ENCODE data around the gene KTI12.

KTI12 gene

GRCh38 chr1:52028328-52028727 is 5.3 kb downstream of the KTI12 start:
- Histone ChIP-seq H3K27me3 (ENCODE audit: low read length) (no peaks in the 10 kb centered on the region), H2AFZ (ENCODE audit: low read depth, low read length, severe bottlenecking) (no peak overlapping the region), H3K9me3 (ENCODE audit: insufficient read depth, low read length) (no peaks in the 10 kb centered on the region), H3K27ac (ENCODE audit: low read depth, low read length) (no peak overlapping the region), H4K20me1 (ENCODE audit: low read depth, low read length) (peaks cover 15% of the 10 kb centered on the region; the same call in 1 of the 2 replicates), H3K79me2 (ENCODE audit: insufficient read depth, low read length) (peaks cover 40% of the 10 kb centered on the region), H3F3A (ENCODE audit: insufficient read depth) (peaks cover 4% of the 10 kb centered on the region; the same call in 1 of the 2 replicates), H3K36me3 (ENCODE audit: low read length) (peaks cover 12% of the 10 kb centered on the region; the same call in 1 of the 2 replicates), H3K9me2 (replicated peaks; ENCODE audit: insufficient read depth, low read length) (no peaks in the 10 kb centered on the region), H3K4me3 (ENCODE audit: insufficient read depth, low read length, poor library complexity, severe bottlenecking) (no peak overlapping the region), H3K9ac (ENCODE audit: low read length) (no peak overlapping the region), H3K4me2 (ENCODE audit: low read depth, low read length, poor library complexity, severe bottlenecking) (no peak overlapping the region)
- TF ChIP-seq, protein P1, sequence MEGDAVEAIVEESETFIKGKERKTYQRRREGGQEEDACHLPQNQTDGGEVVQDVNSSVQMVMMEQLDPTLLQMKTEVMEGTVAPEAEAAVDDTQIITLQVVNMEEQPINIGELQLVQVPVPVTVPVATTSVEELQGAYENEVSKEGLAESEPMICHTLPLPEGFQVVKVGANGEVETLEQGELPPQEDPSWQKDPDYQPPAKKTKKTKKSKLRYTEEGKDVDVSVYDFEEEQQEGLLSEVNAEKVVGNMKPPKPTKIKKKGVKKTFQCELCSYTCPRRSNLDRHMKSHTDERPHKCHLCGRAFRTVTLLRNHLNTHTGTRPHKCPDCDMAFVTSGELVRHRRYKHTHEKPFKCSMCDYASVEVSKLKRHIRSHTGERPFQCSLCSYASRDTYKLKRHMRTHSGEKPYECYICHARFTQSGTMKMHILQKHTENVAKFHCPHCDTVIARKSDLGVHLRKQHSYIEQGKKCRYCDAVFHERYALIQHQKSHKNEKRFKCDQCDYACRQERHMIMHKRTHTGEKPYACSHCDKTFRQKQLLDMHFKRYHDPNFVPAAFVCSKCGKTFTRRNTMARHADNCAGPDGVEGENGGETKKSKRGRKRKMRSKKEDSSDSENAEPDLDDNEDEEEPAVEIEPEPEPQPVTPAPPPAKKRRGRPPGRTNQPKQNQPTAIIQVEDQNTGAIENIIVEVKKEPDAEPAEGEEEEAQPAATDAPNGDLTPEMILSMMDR (IDR thresholded peaks at IDR 0.05; ENCODE audit: insufficient read depth, low read length, poor library complexity, severe bottlenecking): no peak

GRCh38 chr1:52026278-52026677 is 7.3 kb downstream of the KTI12 start:
- Histone ChIP-seq H3F3A (ENCODE audit: insufficient read depth) (peaks cover 4% of the 10 kb centered on the region; the same call in 1 of the 2 replicates), H3K9me2 (replicated peaks; ENCODE audit: insufficient read depth, low read length) (no peaks in the 10 kb centered on the region), H3K27me3 (ENCODE audit: low read length) (no peaks in the 10 kb centered on the region), H2AFZ (ENCODE audit: low read depth, low read length, severe bottlenecking) (no peak overlapping the region), H3K27ac (ENCODE audit: low read depth, low read length) (no peak overlapping the region), H3K4me3 (ENCODE audit: insufficient read depth, low read length, poor library complexity, severe bottlenecking) (no peak overlapping the region), H3K36me3 (ENCODE audit: low read length) (peaks cover 8% of the 10 kb centered on the region; the same call in 1 of the 2 replicates), H3K9me3 (ENCODE audit: insufficient read depth, low read length) (no peaks in the 10 kb centered on the region), H3K9ac (ENCODE audit: low read length) (no peak overlapping the region), H3K79me2 (ENCODE audit: insufficient read depth, low read length) (peaks cover 19% of the 10 kb centered on the region), H3K4me2 (ENCODE audit: low read depth, low read length, poor library complexity, severe bottlenecking) (no peak overlapping the region), H4K20me1 (ENCODE audit: low read depth, low read length) (peaks cover 6% of the 10 kb centered on the region; the same call in 1 of the 2 replicates)
- no peak for TF ChIP-seq EZH2phosphoT487 (conservative IDR thresholded peaks at IDR 0.05; ENCODE audit: low read length)

DNA sequence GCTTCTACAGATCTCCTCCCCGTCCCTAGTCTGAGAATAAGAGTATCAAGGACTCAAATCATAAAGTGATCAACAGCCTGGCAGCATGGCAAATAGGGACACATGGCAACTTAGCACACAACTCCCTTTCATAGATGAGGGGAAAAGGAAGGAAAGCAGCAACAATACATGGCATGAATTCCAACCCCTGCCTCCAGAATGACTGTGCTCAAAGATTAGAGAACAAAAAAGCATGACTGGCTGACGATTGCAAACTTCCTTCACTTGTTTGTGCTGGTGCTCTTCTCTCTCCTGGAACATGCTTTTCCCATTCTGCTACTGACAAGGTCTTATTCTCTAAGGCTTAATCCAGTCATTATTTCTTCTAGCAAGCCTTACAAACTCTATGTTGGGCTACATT is 11.5 kb downstream of the KTI12 start:
- H3K4me3 ChIP-seq (ENCODE audit: insufficient read depth, low read length, poor library complexity, severe bottlenecking): no peak overlapping the region
- H3K36me3 ChIP-seq (ENCODE audit: low read length): peaks cover 7% of the 10 kb centered on the region; the same call in 1 of the 2 replicates
- H3K9me2 ChIP-seq (replicated peaks; ENCODE audit: insufficient read depth, low read length): no peaks in the 10 kb centered on the region
- no peak overlapping the region for H2AFZ ChIP-seq (ENCODE audit: low read depth, low read length, severe bottlenecking)
- no peaks in the 10 kb centered on the region for H3F3A ChIP-seq (ENCODE audit: insufficient read depth)
- H3K9ac ChIP-seq (ENCODE audit: low read length): no peak overlapping the region
- H3K27me3 ChIP-seq (ENCODE audit: low read length): no peaks in the 10 kb centered on the region
- TF ChIP-seq, protein P1 (IDR thresholded peaks at IDR 0.05; ENCODE audit: insufficient read depth, low read length, poor library complexity, severe bottlenecking): no peak
- no peak for TF ChIP-seq EZH2phosphoT487 (conservative IDR thresholded peaks at IDR 0.05; ENCODE audit: low read length)
- no peaks in the 10 kb centered on the region for H3K9me3 ChIP-seq (ENCODE audit: insufficient read depth, low read length)
- H3K79me2 ChIP-seq (ENCODE audit: insufficient read depth, low read length): no peaks in the 10 kb centered on the region
- no peak overlapping the region for H3K27ac ChIP-seq (ENCODE audit: low read depth, low read length)
- no peak overlapping the region for H3K4me2 ChIP-seq (ENCODE audit: low read depth, low read length, poor library complexity, severe bottlenecking)
- no peaks in the 10 kb centered on the region for H4K20me1 ChIP-seq (ENCODE audit: low read depth, low read length)

DNA sequence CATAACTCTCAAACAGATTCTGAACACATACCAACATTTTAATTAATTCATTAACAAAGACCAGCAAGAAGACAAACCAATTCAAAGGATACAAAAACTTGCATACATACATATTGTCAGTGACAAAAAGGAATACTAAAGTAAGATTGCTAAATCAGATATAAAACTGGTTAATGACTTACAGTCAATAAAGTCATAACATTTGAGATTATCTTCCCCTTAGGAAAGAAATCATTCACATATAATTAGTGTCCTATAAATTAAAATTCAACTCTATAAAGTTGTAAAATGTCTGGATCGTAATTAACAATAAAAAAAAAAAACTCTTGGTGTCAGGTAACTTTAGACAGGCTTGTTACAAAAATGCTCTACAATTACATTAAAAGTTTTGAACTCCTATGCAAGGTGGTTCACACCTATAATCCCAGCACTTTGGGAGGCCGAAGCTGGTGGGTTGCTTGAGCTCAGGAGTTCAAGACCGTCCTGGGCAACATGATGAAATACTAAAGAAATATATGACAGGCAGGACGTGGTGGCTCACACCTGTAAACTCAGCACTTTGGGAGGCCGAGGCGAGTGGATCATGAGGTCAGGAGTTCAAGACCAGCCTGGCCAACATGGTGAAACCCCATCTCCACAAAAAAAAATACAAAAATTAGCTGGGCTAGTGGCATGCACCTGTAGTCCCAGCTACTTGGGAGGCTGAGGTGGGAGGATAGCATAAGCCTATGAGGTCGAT is 25.4 kb downstream of the KTI12 start:
- Histone ChIP-seq H3K9me3 (ENCODE audit: insufficient read depth, low read length) (no peaks in the 10 kb centered on the region), H3K27ac (ENCODE audit: low read depth, low read length) (no peak overlapping the region), H3F3A (ENCODE audit: insufficient read depth) (no peaks in the 10 kb centered on the region), H3K27me3 (ENCODE audit: low read length) (no peaks in the 10 kb centered on the region), H3K79me2 (ENCODE audit: insufficient read depth, low read length) (no peaks in the 10 kb centered on the region), H3K4me3 (ENCODE audit: insufficient read depth, low read length, poor library complexity, severe bottlenecking) (no peak overlapping the region), H2AFZ (ENCODE audit: low read depth, low read length, severe bottlenecking) (no peak overlapping the region), H3K9me2 (replicated peaks; ENCODE audit: insufficient read depth, low read length) (no peaks in the 10 kb centered on the region), H3K9ac (ENCODE audit: low read length) (no peak overlapping the region), H3K36me3 (ENCODE audit: low read length) (no peaks in the 10 kb centered on the region), H3K4me2 (ENCODE audit: low read depth, low read length, poor library complexity, severe bottlenecking) (no peak overlapping the region), H4K20me1 (ENCODE audit: low read depth, low read length) (no peaks in the 10 kb centered on the region)
- TF ChIP-seq EZH2phosphoT487 (conservative IDR thresholded peaks at IDR 0.05; ENCODE audit: low read length): no peak
- TF ChIP-seq, protein P1 (IDR thresholded peaks at IDR 0.05; ENCODE audit: insufficient read depth, low read length, poor library complexity, severe bottlenecking): no peak

All from SU-DHL-6 (cell line).